Measurements from ENCODE around the gene LSM4. TPM values are rescaled to one million over a fixed set of nuclear protein-coding genes. Genes with fewer than 3 reads are reported as not detected.

LSM4 gene
- total and polyA plus RNA-seq, 2 of the 4 experiments (the other 2 are of a cell fraction): 44.8 to 118 TPM

- Histone ChIP-seq H2BK15ac (ENCODE audit: low read depth, low read length) (peak within 1 kb of the TSS; percentile 25; the same call in 2 of the 3 replicates), H3K36me3 (ENCODE audit: control insufficient read depth, insufficient read depth, low read length) (peaks cover 11% of the 10 kb centered on the region), H3K4me1 (ENCODE audit: control insufficient read depth, insufficient read depth, low read length) (peaks cover 14% of the 10 kb centered on the region), H4K91ac (ENCODE audit: insufficient read depth, low read depth, low read length) (peak within 1 kb of the TSS; percentile 95), H2AK5ac (ENCODE audit: low read depth, low read length) (peak within 1 kb of the TSS; percentile 99), H3K4me2 (ENCODE audit: low read depth, low read length) (peak within 1 kb of the TSS; percentile 81), H3K4ac (ENCODE audit: low read depth, low read length) (peak within 1 kb of the TSS; percentile 99), H3K9me1 (ENCODE audit: insufficient read depth, low read length) (peaks cover 4% of the 10 kb centered on the region), H3K4me3 (ENCODE audit: insufficient read depth, low read depth, low read length) (peak within 1 kb of the TSS; percentile 95), H3K23ac (ENCODE audit: low read depth, low read length) (peak within 1 kb of the TSS; percentile 99), H3K56ac (ENCODE audit: extremely low read depth, insufficient read depth, low read length) (peak within 1 kb of the TSS; percentile 95), H2AK9ac (replicated peaks; ENCODE audit: low read depth, low read length, poor library complexity) (peak within 1 kb of the TSS; percentile 99), H2AFZ (replicated peaks; ENCODE audit: low read length, poor library complexity) (peak within 1 kb of the TSS; percentile 90), H2BK20ac (ENCODE audit: low read depth, low read length) (peak within 1 kb of the TSS; percentile 79; the same call in 1 of the 2 replicates), H3K9me3 (ENCODE audit: control insufficient read depth, insufficient read depth, low read length) (no peaks in the 10 kb centered on the region), H3K9ac (ENCODE audit: low read depth, low read length) (peak within 1 kb of the TSS; percentile 97), H3K27ac (ENCODE audit: insufficient read depth, low read length) (peak within 1 kb of the TSS; percentile 100), H2BK120ac (ENCODE audit: low read depth, low read length) (peak within 1 kb of the TSS; percentile 92), H3K79me1 (ENCODE audit: low read depth in 1 of 2, low read length in 2 of 2) (peaks cover 0 to 50% of the 10 kb centered on the region in 2 experiments; a peak in 2 of 4 replicates), H4K5ac (ENCODE audit: low read depth, low read length) (peak within 1 kb of the TSS; percentile 83), H3K14ac (replicated peaks; ENCODE audit: low read depth, low read length) (peak within 1 kb of the TSS; percentile 100), H3K27me3 (ENCODE audit: control insufficient read depth, insufficient read depth, low read length) (no peaks in the 10 kb centered on the region), H4K8ac (ENCODE audit: low read depth in 2 of 2, low read length in 2 of 2) (peak within 1 kb of the TSS; percentile 81 to 91), H3K18ac (ENCODE audit: low read depth, low read length) (peak within 1 kb of the TSS; percentile 87), H4K20me1 (ENCODE audit: insufficient read depth, low read length) (peaks cover 38% of the 10 kb centered on the region), H2BK5ac (ENCODE audit: low read depth, low read length, poor library complexity, severe bottlenecking) (peak within 1 kb of the TSS; percentile 99)
- CTCF ChIA-PET: interaction anchor here (0.8 to 4.8 kb wide), 6 partner anchors 20 to 129 kb away, joined by 3 to 49 read pairs (median 4); partner anchors contain the start of gene LSM4
- peak; percentile 81 for ATAC-seq (ENCODE audit: low read depth)
- intact Hi-C loops (cut with micrococcal nuclease) (loop anchor here (1.0 kb wide), 2 partner anchors 10 to 24 kb away; no protein-coding TSS in a partner anchor), in situ Hi-C loops (cut with MboI; ENCODE audit: low sequenced_read_pairs) (no loop called here), dilution Hi-C loops (cut with HindIII; ENCODE audit: low sequenced_read_pairs, unreplicated experiment) (no loop called here)
- 1% methylated on average over 46 of the region's 138 CpGs; no CpG with 5 or more reads in 1 of the 2 experiments for WGBS, 2 experiments (ENCODE audit: extremely low coverage in 2 of 2, insufficient read length in 1 of 2)
- peak; percentile 98 for DNase-seq
- POLR2A ChIA-PET (ENCODE audit: unreplicated experiment): interaction anchor here (0.5 to 1.8 kb wide), 14 partner anchors 11 to 172 kb away, joined by 3 to 25 read pairs (median 4); partner anchors contain the start of genes LSM4 and MPV17L2
- BruUV-seq (replicated peaks): no TSS peak
- TF ChIP-seq MAFK (IDR thresholded peaks at IDR 0.05; ENCODE audit: low read depth, low read length): no peak
- peak; percentile 8 for TF ChIP-seq RCOR1 (IDR thresholded peaks at IDR 0.05; ENCODE audit: insufficient replicate concordance, low read length)
- no peak for TF ChIP-seq ELK1 (IDR thresholded peaks at IDR 0.05; ENCODE audit: borderline replicate concordance, low read depth, low read length)
- no peak; the same call in 1 of the 2 replicates for TF ChIP-seq NFE2L2 (IDR thresholded peaks at IDR 0.05; ENCODE audit: low read depth, low read length)
- peak; percentile 69 for TF ChIP-seq MXI1 (IDR thresholded peaks at IDR 0.05; ENCODE audit: borderline replicate concordance, low read depth, low read length)
- peak; percentile 49 for TF ChIP-seq FOS (IDR thresholded peaks at IDR 0.05; ENCODE audit: low read depth, low read length)
- TF ChIP-seq SMC3 (IDR thresholded peaks at IDR 0.05; ENCODE audit: low read depth, low read length): no peak
- TF ChIP-seq RAD21 (IDR thresholded peaks at IDR 0.05; ENCODE audit: low read length): no peak
- TF ChIP-seq RFX5 (IDR thresholded peaks at IDR 0.05; ENCODE audit: low read depth, low read length): no peak
- TF ChIP-seq CHD1 (IDR thresholded peaks at IDR 0.05; ENCODE audit: low read depth, low read length): peak; percentile 62
- TF ChIP-seq POLR2A (IDR thresholded peaks at IDR 0.05; ENCODE audit: low read depth, low read length): peak; percentile 98
- TF ChIP-seq BHLHE40 (IDR thresholded peaks at IDR 0.05; ENCODE audit: low read depth, low read length): peak; percentile 74
- peak; percentile 59 for TF ChIP-seq MAZ (IDR thresholded peaks at IDR 0.05; ENCODE audit: borderline replicate concordance, low read depth, low read length)
- no peak; the same call in 1 of the 2 replicates for TF ChIP-seq CEBPB (IDR thresholded peaks at IDR 0.05; ENCODE audit: low read depth, low read length)
Observed at GRCh38 chr19:18281082-18282020, 41.5 kb downstream of the LSM4 start, which contains the start of gene JUND. TSS of gene JUND (minus strand) at chr19:18281622. CDS start at chr19:18281484, 138 bp downstream.

Data from IMR-90 (cell line).